Subcutaneous abdominal adipose tissue (tissue), 5 donors: ENCODE data around the gene LRRFIP2.
"Not testable (repeated sequence)": the region's sequence is repeated elsewhere in the genome, so short reads cannot be mapped to it uniquely, and the experiment has no call there.

Source experiments
- H3K27ac ChIP-seq: one replicate; pipeline ENCODE4 v1.7.0; 2013; ENCODE audit warnings: low read depth, mild to moderate bottlenecking, inconsistent platforms, low read length, moderate library complexity
- H3K27me3 ChIP-seq, 5 donors: one replicate each; pipeline ENCODE4 v1.7.0; 2013; ENCODE audit warnings: low read length in 5 of 5, inconsistent platforms in 1 of 5; ENCODE audit not compliant: control insufficient read depth in 5 of 5, insufficient read depth in 4 of 5
- H3K36me3 ChIP-seq, 5 donors: one replicate each; pipeline ENCODE4 v1.7.0; 2013; ENCODE audit warnings: low read length in 5 of 5; ENCODE audit not compliant: control insufficient read depth in 5 of 5, insufficient read depth in 5 of 5
- H3K4me1 ChIP-seq, 5 donors: one replicate each; pipeline ENCODE4 v1.7.0; 2013; ENCODE audit warnings: low read length in 5 of 5, mild to moderate bottlenecking in 3 of 5, moderate library complexity in 1 of 5; ENCODE audit not compliant: control insufficient read depth in 5 of 5, insufficient read depth in 5 of 5
- H3K4me3 ChIP-seq, 5 donors: one replicate each; pipeline ENCODE4 v1.7.0; 2013; ENCODE audit warnings: low read length in 5 of 5, low read depth in 1 of 5
- H3K9ac ChIP-seq, 5 donors: one replicate each; pipeline ENCODE4 v1.7.0; 2013; ENCODE audit warnings: low read length in 5 of 5, mild to moderate bottlenecking in 4 of 5, moderate library complexity in 3 of 5
- H3K9me3 ChIP-seq, 5 donors: one replicate each; pipeline ENCODE4 v1.7.0; 2013; ENCODE audit warnings: low read length in 5 of 5; ENCODE audit not compliant: control insufficient read depth in 5 of 5
- donor health status: healthy.
- donor health status: healthy.
- donor health status: healthy.
- donor health status: healthy.
- donor health status: healthy.

LRRFIP2 gene

DNA sequence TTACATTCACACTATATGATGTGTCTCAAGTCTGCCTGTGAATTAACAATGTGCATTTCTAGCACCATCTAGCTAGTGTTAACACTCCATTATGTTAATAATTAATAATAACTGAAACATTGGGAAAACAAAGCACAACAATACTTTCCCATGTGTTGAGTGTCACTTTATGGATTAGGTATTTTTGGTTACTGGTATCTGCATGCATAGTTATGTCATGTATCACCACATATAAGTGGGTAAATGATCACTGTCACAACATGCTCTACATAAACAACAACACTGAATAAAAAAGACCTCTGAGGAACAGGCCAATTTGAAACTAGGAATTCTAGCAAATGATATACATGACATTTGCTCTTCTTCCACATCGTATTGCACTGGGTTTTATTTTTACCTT lies 106.4 kb downstream of the LRRFIP2 start:
- Histone ChIP-seq H3K4me3 (no peak overlapping the region), H3K4me1 (no peaks in the 10 kb centered on the region), H3K36me3 (peaks cover 29 to 45% (median 33%) of the 10 kb centered on the region in 5 donors), H3K9ac (no peak overlapping the region), H3K9me3 (no peaks in the 10 kb centered on the region), H3K27ac (no peak overlapping the region), H3K27me3 (no peaks in the 10 kb centered on the region)

DNA sequence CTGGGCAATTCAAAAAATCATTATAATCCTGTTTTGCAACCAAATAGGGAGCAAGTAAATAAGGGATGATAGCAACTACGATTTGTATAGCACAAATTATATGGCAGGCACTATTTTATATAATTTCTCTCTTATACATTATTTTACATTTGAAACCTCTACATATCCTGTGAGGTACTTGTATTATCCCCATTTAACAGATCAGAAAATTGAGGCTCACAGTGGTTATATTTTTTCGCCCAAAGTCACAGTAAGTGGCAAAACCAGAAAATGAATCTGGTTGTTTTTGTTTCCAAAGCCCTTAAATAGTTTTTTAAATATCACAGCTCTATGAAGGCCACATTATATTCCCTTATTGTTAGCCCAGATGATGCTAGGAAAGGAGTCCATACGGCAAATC lies 106.8 kb downstream of the LRRFIP2 start:
- no peaks in the 10 kb centered on the region for H3K4me1 ChIP-seq
- no peaks in the 10 kb centered on the region for H3K9me3 ChIP-seq
- peaks cover 33 to 50% (median 35%) of the 10 kb centered on the region in 5 donors for H3K36me3 ChIP-seq
- H3K27ac ChIP-seq, result no peak overlapping the region
- no peak overlapping the region for H3K4me3 ChIP-seq
- no peak overlapping the region for H3K9ac ChIP-seq
- no peaks in the 10 kb centered on the region for H3K27me3 ChIP-seq

DNA sequence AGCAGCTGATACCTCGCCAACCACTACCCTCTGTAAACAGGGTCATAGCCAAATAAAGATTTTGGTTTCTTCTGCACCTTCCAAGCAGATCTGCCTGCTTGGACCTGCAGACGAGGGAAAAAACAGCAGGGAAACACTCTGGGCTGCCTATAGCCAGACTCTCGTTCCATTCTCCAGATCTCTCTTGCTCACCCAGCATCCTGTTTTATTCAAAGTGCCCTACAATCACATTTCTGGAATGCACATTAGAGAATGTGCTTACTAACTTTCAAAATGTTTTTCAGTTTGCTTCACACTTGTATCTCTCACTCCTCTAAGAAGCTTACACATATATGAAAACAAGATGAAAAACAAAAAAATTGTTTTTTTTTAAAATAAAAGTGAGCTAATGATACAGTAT lies 109.6 kb downstream of the LRRFIP2 start:
- H3K27ac ChIP-seq, result no peak overlapping the region
- H3K4me3 ChIP-seq, result no peak overlapping the region
- peaks cover 0 to 5% (median 0%) of the 10 kb centered on the region in 5 donors for H3K4me1 ChIP-seq
- H3K36me3 ChIP-seq, result peaks cover 34 to 59% (median 38%) of the 10 kb centered on the region in 5 donors
- no peaks in the 10 kb centered on the region for H3K9me3 ChIP-seq
- no peak overlapping the region for H3K9ac ChIP-seq
- H3K27me3 ChIP-seq, result no peaks in the 10 kb centered on the region

DNA sequence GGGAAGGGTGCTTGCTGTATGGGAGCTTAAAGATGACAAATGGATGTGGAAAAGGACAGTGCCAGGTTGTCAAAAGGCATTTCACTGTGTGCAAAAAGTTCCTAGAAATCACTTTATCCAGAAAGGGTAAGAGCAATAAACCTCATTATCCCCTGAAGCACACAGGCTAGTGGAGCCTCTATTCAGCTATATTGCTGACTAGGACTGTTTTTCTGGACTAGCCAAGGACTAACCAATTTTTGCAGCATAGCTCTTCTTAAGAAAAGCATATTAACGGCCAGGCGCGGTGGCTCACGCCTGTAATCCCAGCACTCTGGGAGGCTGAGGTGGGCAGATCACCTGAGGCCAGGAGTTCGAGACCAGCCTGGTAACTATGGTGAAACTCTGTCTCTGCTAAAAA lies 116.3 kb downstream of the LRRFIP2 start:
- H3K9me3 ChIP-seq, result no peaks in the 10 kb centered on the region
- H3K4me1 ChIP-seq, result peaks cover 2 to 23% (median 20%) of the 10 kb centered on the region in 5 donors
- no peak overlapping the region for H3K4me3 ChIP-seq
- no peak overlapping the region for H3K9ac ChIP-seq
- no peaks in the 10 kb centered on the region for H3K27me3 ChIP-seq
- peaks cover 29 to 57% (median 52%) of the 10 kb centered on the region in 5 donors for H3K36me3 ChIP-seq
- no peak overlapping the region for H3K27ac ChIP-seq

DNA sequence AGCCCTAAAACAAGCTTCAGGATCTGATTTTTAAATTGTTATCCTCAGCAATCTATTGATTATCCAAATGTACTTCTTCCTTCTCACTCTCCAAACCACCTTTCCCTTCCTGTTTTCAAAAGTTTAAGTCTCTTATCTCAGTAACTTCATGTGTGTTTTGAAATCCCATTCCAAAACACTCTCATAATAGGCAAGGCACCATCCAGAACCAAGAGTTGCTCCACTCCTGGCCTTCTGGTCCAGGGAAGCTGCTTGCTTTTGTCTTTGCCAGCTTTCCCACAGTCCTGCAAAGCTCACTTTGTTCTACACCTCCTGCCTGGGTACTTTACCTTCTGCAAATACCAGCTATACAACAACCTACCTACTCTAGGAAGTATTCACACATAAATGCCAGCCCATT lies 117.6 kb downstream of the LRRFIP2 start:
- Histone ChIP-seq H3K4me1 (peaks cover 2 to 30% (median 20%) of the 10 kb centered on the region in 5 donors), H3K27me3 (no peaks in the 10 kb centered on the region), H3K9me3 (no peaks in the 10 kb centered on the region), H3K27ac (no peak overlapping the region), H3K4me3 (no peak overlapping the region), H3K9ac (no peak overlapping the region), H3K36me3 (peaks cover 20 to 56% (median 40%) of the 10 kb centered on the region in 5 donors)

DNA sequence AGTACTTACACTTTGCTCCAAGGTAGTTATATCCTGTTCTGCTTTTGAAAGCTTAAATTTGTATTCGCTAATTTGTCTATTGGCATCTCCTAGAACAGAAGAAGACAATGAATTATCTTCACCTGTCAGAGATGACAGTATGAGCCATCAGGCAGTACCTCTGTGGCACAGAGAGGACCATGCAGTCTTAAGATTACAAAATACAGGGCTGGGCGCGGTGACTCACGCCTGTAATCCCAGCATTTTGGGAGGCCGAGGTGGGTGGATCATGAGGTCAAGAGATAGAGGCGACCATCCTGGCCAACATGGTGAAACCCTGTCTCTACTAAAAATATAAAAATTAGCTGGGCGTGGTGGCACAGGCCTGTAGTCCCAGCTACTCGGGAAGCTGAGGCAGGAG lies 119.3 kb downstream of the LRRFIP2 start:
- peaks cover 22 to 60% (median 42%) of the 10 kb centered on the region in 5 donors for H3K36me3 ChIP-seq

DNA sequence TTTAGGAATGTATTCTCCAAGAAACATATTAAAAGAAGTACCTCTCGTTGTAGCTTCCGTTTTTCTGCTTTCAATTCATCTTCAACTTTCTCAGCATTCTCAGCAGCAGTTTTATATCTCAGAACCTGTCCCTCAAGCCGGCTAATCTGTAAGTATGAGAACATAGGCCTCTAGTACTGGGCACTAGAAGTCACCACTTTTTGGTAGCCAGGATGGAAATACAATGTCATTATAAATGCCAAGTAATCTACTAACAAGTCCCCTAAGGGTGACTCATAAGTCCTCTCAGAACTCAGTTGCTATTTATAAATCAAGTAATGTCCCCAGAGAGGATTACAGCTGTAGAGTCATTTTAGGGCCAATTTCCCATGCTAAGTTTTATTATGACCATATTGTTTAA lies 120.0 kb downstream of the LRRFIP2 start:
- peaks cover 2 to 29% (median 26%) of the 10 kb centered on the region in 5 donors for H3K4me1 ChIP-seq
- no peaks in the 10 kb centered on the region for H3K27me3 ChIP-seq
- H3K36me3 ChIP-seq, result peaks cover 22 to 64% (median 44%) of the 10 kb centered on the region in 5 donors
- no peaks in the 10 kb centered on the region for H3K9me3 ChIP-seq
- H3K4me3 ChIP-seq, result no peak overlapping the region
- no peak overlapping the region for H3K9ac ChIP-seq
- peak overlapping the region; percentile 80 for H3K27ac ChIP-seq

More for the DNA sequence above, 119.3 kb downstream of the LRRFIP2 start:
- Histone ChIP-seq H3K27ac (peak overlapping the region; percentile 77), H3K4me1 (peaks cover 2 to 25% (median 23%) of the 10 kb centered on the region in 5 donors)
- not testable (repeated sequence) for H3K27me3 ChIP-seq, H3K9ac ChIP-seq, H3K4me3 ChIP-seq, H3K9me3 ChIP-seq

DNA sequence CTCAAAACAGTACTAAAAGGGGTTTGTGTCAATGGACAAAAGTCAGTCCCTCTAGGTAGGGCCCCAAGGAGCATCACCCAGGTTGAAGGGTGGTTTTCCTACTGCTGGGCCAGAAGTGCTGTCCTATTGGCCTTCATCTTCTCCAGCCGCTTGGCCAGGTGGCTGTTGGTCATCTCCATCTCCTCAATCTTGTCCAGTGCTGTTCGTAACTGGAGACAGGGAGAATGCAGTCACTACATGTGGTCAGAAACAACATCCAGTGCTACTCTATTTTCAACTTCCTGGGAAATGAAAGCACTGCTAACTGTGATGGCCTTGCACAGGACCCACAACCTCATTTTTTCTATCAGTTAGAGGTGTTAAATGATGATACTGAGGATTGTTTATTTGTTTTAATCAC lies 120.6 kb downstream of the LRRFIP2 start:
- no peak overlapping the region for H3K4me3 ChIP-seq
- peak overlapping the region; percentile 80 for H3K27ac ChIP-seq
- H3K9me3 ChIP-seq, result no peaks in the 10 kb centered on the region
- peaks cover 2 to 29% (median 26%) of the 10 kb centered on the region in 5 donors for H3K4me1 ChIP-seq
- peak overlapping the region in 1 of 5 donors; percentile 6 for H3K9ac ChIP-seq
- H3K36me3 ChIP-seq, result peaks cover 24 to 69% (median 49%) of the 10 kb centered on the region in 5 donors
- no peaks in the 10 kb centered on the region for H3K27me3 ChIP-seq

DNA sequence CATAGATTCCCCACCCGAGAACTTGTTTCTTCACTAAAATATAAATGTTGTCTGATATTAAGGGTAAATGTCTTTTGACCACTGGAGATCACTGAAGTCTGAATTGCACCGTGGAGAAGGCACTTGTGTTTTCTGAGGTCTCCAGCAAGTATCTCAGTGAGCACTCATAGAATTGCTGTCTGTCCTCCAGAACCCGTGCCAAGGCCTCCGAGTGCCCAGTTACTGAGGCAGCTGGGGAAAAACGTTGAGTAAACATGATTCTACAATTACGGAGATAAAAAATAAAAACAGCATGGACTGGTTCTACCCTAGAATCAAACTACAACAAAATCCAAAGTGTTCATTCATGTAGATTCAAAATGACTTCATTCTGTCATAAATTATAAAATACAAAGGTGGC lies 121.0 kb downstream of the LRRFIP2 start:
- no peaks in the 10 kb centered on the region for H3K27me3 ChIP-seq
- H3K4me3 ChIP-seq, result no peak overlapping the region
- H3K4me1 ChIP-seq, result peaks cover 2 to 29% (median 26%) of the 10 kb centered on the region in 5 donors
- H3K27ac ChIP-seq, result peak overlapping the region; percentile 80
- no peak overlapping the region for H3K9ac ChIP-seq
- H3K9me3 ChIP-seq, result no peaks in the 10 kb centered on the region
- peaks cover 26 to 69% (median 49%) of the 10 kb centered on the region in 5 donors for H3K36me3 ChIP-seq

DNA sequence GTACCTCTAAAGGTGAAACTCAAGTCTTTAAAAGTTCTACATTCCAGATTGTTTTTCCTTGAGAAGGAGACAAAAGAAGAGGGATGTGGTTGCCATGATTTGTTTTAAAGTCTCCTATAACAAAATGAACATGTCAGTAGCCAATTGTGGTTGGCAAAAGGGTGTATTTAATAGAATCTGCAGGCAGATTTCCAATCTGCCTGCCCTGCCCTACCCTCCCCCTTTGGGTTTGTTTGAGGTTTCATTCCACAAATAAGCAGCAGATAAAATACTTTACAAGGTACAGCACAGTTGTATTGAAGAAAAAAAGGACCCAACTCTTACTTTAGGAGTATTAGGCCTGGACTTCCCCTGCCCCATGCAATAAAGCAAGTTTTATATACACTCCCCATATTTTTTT lies 121.5 kb downstream of the LRRFIP2 start:
- H3K4me1 ChIP-seq, result peaks cover 2 to 29% (median 26%) of the 10 kb centered on the region in 5 donors
- peaks cover 23 to 69% (median 49%) of the 10 kb centered on the region in 5 donors for H3K36me3 ChIP-seq
- H3K9ac ChIP-seq, result no peak overlapping the region
- no peaks in the 10 kb centered on the region for H3K27me3 ChIP-seq
- no peak overlapping the region for H3K4me3 ChIP-seq
- peak overlapping the region; percentile 80 for H3K27ac ChIP-seq
- H3K9me3 ChIP-seq, result no peaks in the 10 kb centered on the region
